Hepatocyte (in vitro differentiated cells): Measurements from ENCODE around the gene SKOR2. TPM values are rescaled to one million over a fixed set of nuclear protein-coding genes. Genes with fewer than 3 reads are reported as not detected.

Experiments used
- DNase-seq: peaks from one replicate; pipeline ENCODE4 v3.0.0-alpha.2; 2016; ENCODE audit warnings: low spot score
- H2AFZ ChIP-seq: fragments of 200-600 bp; sonication (generic); 2 replicates; pipeline ENCODE4 v1.6.0; 2016; ENCODE audit warnings: antibody characterized with exemption, mild to moderate bottlenecking
- H3K27ac ChIP-seq: fragments of 200-600 bp; sonication (generic); 2 replicates; pipeline ENCODE4 v1.5.1; 2016; ENCODE audit warnings: mild to moderate bottlenecking
- H3K27me3 ChIP-seq: fragments of 200-600 bp; sonication (generic); 2 replicates; pipeline ENCODE4 v1.6.1; 2016
- H3K36me3 ChIP-seq: fragments of 200-600 bp; sonication (generic); replicated peaks from 2 replicates; pipeline ENCODE4 v1.5.1; 2016; ENCODE audit warnings: low read depth; ENCODE audit not compliant: insufficient read depth
- H3K4me1 ChIP-seq: fragments of 200-600 bp; sonication (generic); 2 replicates; pipeline ENCODE4 v1.5.1; 2016; ENCODE audit warnings: mild to moderate bottlenecking, moderate library complexity; ENCODE audit not compliant: insufficient read depth
- H3K4me2 ChIP-seq: fragments of 200-600 bp; sonication (generic); 2 replicates; pipeline ENCODE4 v1.6.0; 2016
- H3K4me3 ChIP-seq: fragments of 200-600 bp; sonication (generic); 2 replicates; pipeline ENCODE4 v1.5.1; 2016; ENCODE audit warnings: mild to moderate bottlenecking
- H3K79me2 ChIP-seq: fragments of 200-600 bp; sonication (generic); 2 replicates; pipeline ENCODE4 v1.6.0; 2017; ENCODE audit warnings: mild to moderate bottlenecking
- H3K9me2 ChIP-seq: fragments of 200-600 bp; sonication (generic); replicated peaks from 2 replicates; pipeline ENCODE4 v1.6.0; 2017; ENCODE audit warnings: mild to moderate bottlenecking; ENCODE audit not compliant: insufficient read depth
- H3K9me3 ChIP-seq: fragments of 200-600 bp; sonication (generic); 2 replicates; pipeline ENCODE4 v1.5.1; 2016; ENCODE audit warnings: low read depth, mild to moderate bottlenecking
- H4K20me1 ChIP-seq: fragments of 200-600 bp; sonication (generic); 2 replicates; pipeline ENCODE4 v1.6.0; 2016; ENCODE audit warnings: mild to moderate bottlenecking; ENCODE audit not compliant: insufficient read depth, poor library complexity, severe bottlenecking
- CTCF ChIP-seq: fragments of 200-600 bp; sonication (generic); IDR thresholded peaks from 2 replicates; pipeline ENCODE4 v1.5.1; 2016; ENCODE audit warnings: antibody characterized with exemption, mild to moderate bottlenecking; ENCODE audit not compliant: poor library complexity
- EZH2 ChIP-seq: fragments of 200-600 bp; sonication (generic); IDR thresholded peaks from 2 replicates; pipeline ENCODE4 v1.6.1; 2016; ENCODE audit warnings: antibody characterized with exemption, mild to moderate bottlenecking, borderline replicate concordance
- EZH2phosphoT487 ChIP-seq: fragments of 200-600 bp; sonication (generic); IDR thresholded peaks from one replicate; pipeline ENCODE4 v1.6.1; 2018; ENCODE audit warnings: antibody characterized with exemption, mild to moderate bottlenecking, low read depth, moderate library complexity; ENCODE audit not compliant: unreplicated experiment, severe bottlenecking
- WGBS: methylation state at CpG from one replicate; pipeline ENCODE4 v1.1.6; 2016; ENCODE audit warnings: low lambda C conversion rate; ENCODE audit errors: missing lambda C conversion rate; 5-methylcytosine and 5-hydroxymethylcytosine counted together
- polyA plus RNA-seq: library from polyadenylated mRNA; unstranded; fragments of >200 nt; fragmentation: Nextera tagmentation; extraction: Ambion mirVana; gene quantifications from 2 replicates; pipeline ENCODE4 v1.2.1, GENCODE V29; 2016
- total RNA-seq: library from RNA; depleted of rRNA; stranded (reverse); fragments of >200 nt; gene quantifications from 2 replicates; pipeline ENCODE4 v1.2.3, GENCODE V29; 2014

Gene SKOR2
- total and polyA plus RNA-seq, 2 experiments from 2014 or later: not detected

- Histone ChIP-seq H3K36me3 (no peaks in the 10 kb centered on the region), H3K4me3 (peak within 1 kb of the TSS; percentile 93), H3K4me2 (peak within 1 kb of the TSS; percentile 80), H3K79me2 (peaks cover 49% of the 10 kb centered on the region), H3K27me3 (no peaks in the 10 kb centered on the region), H3K27ac (peak within 1 kb of the TSS; percentile 96), H3K9me2 (no peaks in the 10 kb centered on the region), H2AFZ (peak within 1 kb of the TSS; percentile 88), H3K4me1 (peaks cover 13% of the 10 kb centered on the region), H3K9me3 (no peaks in the 10 kb centered on the region), H4K20me1 (peaks cover 33% of the 10 kb centered on the region)
- peak; percentile 95 for DNase-seq
- TF ChIP-seq CTCF (no peak), EZH2phosphoT487 (no peak), EZH2 (no peak)
- under 1% methylated on average over 35 of the region's 48 CpGs for WGBS
Observed at GRCh38 chr18:47175898-47176575, 75.4 kb downstream of the SKOR2 start, which contains the start of gene IER3IP1. TSS of gene IER3IP1 (minus strand) at chr18:47176364. CDS start at chr18:47176277, 87 bp downstream.

- Histone ChIP-seq H3K27ac (peak overlapping the region; percentile 96), H4K20me1 (peaks cover 33% of the 10 kb centered on the region), H3K4me3 (peak overlapping the region; percentile 93), H3K4me2 (peak overlapping the region; percentile 80), H3K4me1 (peaks cover 13% of the 10 kb centered on the region), H3K79me2 (peaks cover 55% of the 10 kb centered on the region), H3K9me3 (no peaks in the 10 kb centered on the region), H3K9me2 (no peaks in the 10 kb centered on the region), H2AFZ (peak overlapping the region; percentile 88), H3K36me3 (no peaks in the 10 kb centered on the region), H3K27me3 (no peaks in the 10 kb centered on the region)
- TF ChIP-seq EZH2phosphoT487 (no peak), EZH2 (no peak), CTCF (no peak)
- 7% methylated on average over 24 of the region's 24 CpGs for WGBS
- DNase-seq: no peak
Observed at GRCh38 chr18:47175283-47175897, 76.1 kb downstream of the SKOR2 start.

GRCh38 chr18:47174545-47175116 lies 76.8 kb downstream of the SKOR2 start:
- Histone ChIP-seq H3K4me1 (peaks cover 13% of the 10 kb centered on the region), H3K9me2 (no peaks in the 10 kb centered on the region), H3K27ac (peak overlapping the region; percentile 96), H3K79me2 (peaks cover 63% of the 10 kb centered on the region), H3K4me2 (peak overlapping the region; percentile 80), H3K27me3 (no peaks in the 10 kb centered on the region), H3K9me3 (no peaks in the 10 kb centered on the region), H4K20me1 (peaks cover 33% of the 10 kb centered on the region), H2AFZ (peak overlapping the region; percentile 88), H3K36me3 (no peaks in the 10 kb centered on the region), H3K4me3 (peak overlapping the region; percentile 93)
- 59% methylated on average over 13 of the region's 13 CpGs for WGBS
- DNase-seq: peak; percentile 28
- TF ChIP-seq EZH2: no peak
- no peak for TF ChIP-seq EZH2phosphoT487
- TF ChIP-seq CTCF: no peak
